Measurements from ENCODE around the gene WNT6. TPM values are rescaled to one million over a fixed set of nuclear protein-coding genes. Genes with fewer than 3 reads are reported as not detected.
A peak's percentile ranks its signal among the peaks of the same experiment; 100 is the strongest.

Gene WNT6
- total RNA-seq, 1 experiment from 2014 or later: 8.1 TPM

GRCh38 chr2:218877331-218877730 lies 17.7 kb downstream of the WNT6 start:
- CTCF ChIA-PET: interaction anchor here (0.6 to 6.0 kb wide), 8 partner anchors 8 to 126 kb away, joined by 3 to 102 read pairs (median 6); no protein-coding TSS in a partner anchor
- no TSS peak for BruUV-seq (replicated peaks)
- no peaks in the 10 kb centered on the region for H3K27me3 ChIP-seq (ENCODE audit: control insufficient read depth, insufficient read depth, low read length)

GRCh38 chr2:218877891-218878290 lies 18.3 kb downstream of the WNT6 start:
- no peak for TF ChIP-seq TCF7L2 (IDR thresholded peaks at IDR 0.05; ENCODE audit: low read depth, low read length)
- TF ChIP-seq POLR2AphosphoS5 (IDR thresholded peaks at IDR 0.05; ENCODE audit: low read depth, low read length): no peak
- TF ChIP-seq, protein P1, sequence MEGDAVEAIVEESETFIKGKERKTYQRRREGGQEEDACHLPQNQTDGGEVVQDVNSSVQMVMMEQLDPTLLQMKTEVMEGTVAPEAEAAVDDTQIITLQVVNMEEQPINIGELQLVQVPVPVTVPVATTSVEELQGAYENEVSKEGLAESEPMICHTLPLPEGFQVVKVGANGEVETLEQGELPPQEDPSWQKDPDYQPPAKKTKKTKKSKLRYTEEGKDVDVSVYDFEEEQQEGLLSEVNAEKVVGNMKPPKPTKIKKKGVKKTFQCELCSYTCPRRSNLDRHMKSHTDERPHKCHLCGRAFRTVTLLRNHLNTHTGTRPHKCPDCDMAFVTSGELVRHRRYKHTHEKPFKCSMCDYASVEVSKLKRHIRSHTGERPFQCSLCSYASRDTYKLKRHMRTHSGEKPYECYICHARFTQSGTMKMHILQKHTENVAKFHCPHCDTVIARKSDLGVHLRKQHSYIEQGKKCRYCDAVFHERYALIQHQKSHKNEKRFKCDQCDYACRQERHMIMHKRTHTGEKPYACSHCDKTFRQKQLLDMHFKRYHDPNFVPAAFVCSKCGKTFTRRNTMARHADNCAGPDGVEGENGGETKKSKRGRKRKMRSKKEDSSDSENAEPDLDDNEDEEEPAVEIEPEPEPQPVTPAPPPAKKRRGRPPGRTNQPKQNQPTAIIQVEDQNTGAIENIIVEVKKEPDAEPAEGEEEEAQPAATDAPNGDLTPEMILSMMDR (IDR thresholded peaks at IDR 0.05): no peak
- no peak for TF ChIP-seq SIN3A (IDR thresholded peaks at IDR 0.05; ENCODE audit: borderline replicate concordance, insufficient read depth, low read depth, low read length)
- TF ChIP-seq, protein P2, sequence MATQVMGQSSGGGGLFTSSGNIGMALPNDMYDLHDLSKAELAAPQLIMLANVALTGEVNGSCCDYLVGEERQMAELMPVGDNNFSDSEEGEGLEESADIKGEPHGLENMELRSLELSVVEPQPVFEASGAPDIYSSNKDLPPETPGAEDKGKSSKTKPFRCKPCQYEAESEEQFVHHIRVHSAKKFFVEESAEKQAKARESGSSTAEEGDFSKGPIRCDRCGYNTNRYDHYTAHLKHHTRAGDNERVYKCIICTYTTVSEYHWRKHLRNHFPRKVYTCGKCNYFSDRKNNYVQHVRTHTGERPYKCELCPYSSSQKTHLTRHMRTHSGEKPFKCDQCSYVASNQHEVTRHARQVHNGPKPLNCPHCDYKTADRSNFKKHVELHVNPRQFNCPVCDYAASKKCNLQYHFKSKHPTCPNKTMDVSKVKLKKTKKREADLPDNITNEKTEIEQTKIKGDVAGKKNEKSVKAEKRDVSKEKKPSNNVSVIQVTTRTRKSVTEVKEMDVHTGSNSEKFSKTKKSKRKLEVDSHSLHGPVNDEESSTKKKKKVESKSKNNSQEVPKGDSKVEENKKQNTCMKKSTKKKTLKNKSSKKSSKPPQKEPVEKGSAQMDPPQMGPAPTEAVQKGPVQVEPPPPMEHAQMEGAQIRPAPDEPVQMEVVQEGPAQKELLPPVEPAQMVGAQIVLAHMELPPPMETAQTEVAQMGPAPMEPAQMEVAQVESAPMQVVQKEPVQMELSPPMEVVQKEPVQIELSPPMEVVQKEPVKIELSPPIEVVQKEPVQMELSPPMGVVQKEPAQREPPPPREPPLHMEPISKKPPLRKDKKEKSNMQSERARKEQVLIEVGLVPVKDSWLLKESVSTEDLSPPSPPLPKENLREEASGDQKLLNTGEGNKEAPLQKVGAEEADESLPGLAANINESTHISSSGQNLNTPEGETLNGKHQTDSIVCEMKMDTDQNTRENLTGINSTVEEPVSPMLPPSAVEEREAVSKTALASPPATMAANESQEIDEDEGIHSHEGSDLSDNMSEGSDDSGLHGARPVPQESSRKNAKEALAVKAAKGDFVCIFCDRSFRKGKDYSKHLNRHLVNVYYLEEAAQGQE (IDR thresholded peaks at IDR 0.05; ENCODE audit: insufficient read depth in 1 of 2, low read depth in 2 of 2, low read length in 1 of 2): no peak
- ATAC-seq (no peak), DNase-seq (ENCODE audit: low read depth, low spot score) (no peak)
- BruUV-seq (replicated peaks): no TSS peak
- 0 out of 2 replicates have a peak overlapping the region, but pooled peaks have one; percentile 12 for H3K27ac ChIP-seq (ENCODE audit: low read length)
- H3K36me3 ChIP-seq (ENCODE audit: control insufficient read depth, insufficient read depth, low read length): no peaks in the 10 kb centered on the region
- peaks cover 28% of the 10 kb centered on the region for H3K4me1 ChIP-seq (ENCODE audit: control insufficient read depth, insufficient read depth, low read length)
- no peak overlapping the region for H3K4me3 ChIP-seq (ENCODE audit: low read depth in 2 of 2, low read length in 2 of 2)
- ChIA-PET CTCF (interaction anchor here (0.6 to 6.0 kb wide), 3 partner anchors 20 to 103 kb away, joined by 3 to 102 read pairs (median 11); no protein-coding TSS in a partner anchor), POLR2A (no interaction called here)
- H3K27me3 ChIP-seq (ENCODE audit: control insufficient read depth, insufficient read depth, low read length): no peaks in the 10 kb centered on the region
- H3K9me3 ChIP-seq (ENCODE audit: control insufficient read depth, insufficient read depth, low read depth, low read length): no peaks in the 10 kb centered on the region
- in situ Hi-C loops (cut with HindIII; ENCODE audit: low pct_unique_long_range_greater_than_20kb, low sequenced_read_pairs): no loop called here
- intact Hi-C loops (cut with micrococcal nuclease; ENCODE audit: unreplicated experiment): no loop called here

More at GRCh38 chr2:218877331-218877730, 17.7 kb downstream of the WNT6 start:
- POLR2A ChIA-PET: no interaction called here
- in situ Hi-C loops (cut with HindIII; ENCODE audit: low pct_unique_long_range_greater_than_20kb, low sequenced_read_pairs) (no loop called here), intact Hi-C loops (cut with micrococcal nuclease; ENCODE audit: unreplicated experiment) (no loop called here)
- no peaks in the 10 kb centered on the region for H3K9me3 ChIP-seq (ENCODE audit: control insufficient read depth, insufficient read depth, low read depth, low read length)
- no peak overlapping the region for H3K4me3 ChIP-seq (ENCODE audit: low read depth in 2 of 2, low read length in 2 of 2)
- no peak for DNase-seq (ENCODE audit: low read depth, low spot score)
- H3K27ac ChIP-seq (ENCODE audit: low read length): no peak overlapping the region
- no peaks in the 10 kb centered on the region for H3K36me3 ChIP-seq (ENCODE audit: control insufficient read depth, insufficient read depth, low read length)
- no peak for ATAC-seq
- no peak for TF ChIP-seq TCF7L2 (IDR thresholded peaks at IDR 0.05; ENCODE audit: low read depth, low read length)
- TF ChIP-seq SIN3A (IDR thresholded peaks at IDR 0.05; ENCODE audit: borderline replicate concordance, insufficient read depth, low read depth, low read length): no peak
- TF ChIP-seq, protein P2 (IDR thresholded peaks at IDR 0.05; ENCODE audit: insufficient read depth in 1 of 2, low read depth in 2 of 2, low read length in 1 of 2): no peak
- no peak for TF ChIP-seq POLR2AphosphoS5 (IDR thresholded peaks at IDR 0.05; ENCODE audit: low read depth, low read length)
- peaks cover 28% of the 10 kb centered on the region for H3K4me1 ChIP-seq (ENCODE audit: control insufficient read depth, insufficient read depth, low read length)
